Measurements from ENCODE around the gene SLC27A1. TPM values are rescaled to one million over a fixed set of nuclear protein-coding genes. Genes with fewer than 3 reads are reported as not detected.

The SLC27A1 gene
- total RNA-seq = 5.7 and 9.1 TPM in 2 replicates

DNA sequence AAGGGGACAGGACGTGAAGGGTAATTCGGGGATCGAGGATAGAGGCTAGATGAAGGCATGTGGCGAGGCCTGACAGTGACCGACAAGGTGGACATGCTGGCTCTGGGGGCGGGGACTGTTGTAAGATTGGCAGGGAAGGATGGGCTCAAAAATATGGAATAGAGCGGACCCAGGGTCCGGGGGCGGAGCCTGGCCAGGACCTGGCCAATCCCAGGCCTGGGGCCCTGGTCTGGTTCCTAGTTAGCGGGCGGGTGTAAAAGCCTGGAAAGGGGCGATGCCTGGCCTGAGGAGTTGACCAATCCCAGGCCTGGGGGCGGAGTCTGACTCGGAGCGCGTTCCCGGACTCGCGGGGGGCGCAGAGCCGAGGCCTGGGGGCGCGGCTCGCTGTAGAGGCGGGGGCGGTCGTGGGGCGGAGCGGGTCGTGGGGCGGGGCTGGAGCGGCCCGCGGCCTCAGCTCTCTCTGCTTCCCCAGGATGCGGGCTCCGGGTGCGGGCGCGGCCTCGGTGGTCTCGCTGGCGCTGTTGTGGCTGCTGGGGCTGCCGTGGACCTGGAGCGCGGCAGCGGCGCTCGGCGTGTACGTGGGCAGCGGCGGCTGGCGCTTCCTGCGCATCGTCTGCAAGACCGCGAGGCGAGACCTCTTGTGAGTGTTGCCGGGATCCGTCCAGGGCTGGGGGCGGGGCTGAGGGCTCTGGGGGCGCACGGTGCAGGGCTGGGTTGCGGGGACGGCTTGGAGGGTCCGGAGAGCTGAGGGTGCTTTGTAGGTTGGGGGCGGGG is at the start of gene SLC27A1:
Gene SLC27A1, plus strand, starts transcription at position 457 of the 774 bp plus-strand sequence. Its CDS starts 17 bp downstream, at position 474.
- TF ChIP-seq, protein P1, sequence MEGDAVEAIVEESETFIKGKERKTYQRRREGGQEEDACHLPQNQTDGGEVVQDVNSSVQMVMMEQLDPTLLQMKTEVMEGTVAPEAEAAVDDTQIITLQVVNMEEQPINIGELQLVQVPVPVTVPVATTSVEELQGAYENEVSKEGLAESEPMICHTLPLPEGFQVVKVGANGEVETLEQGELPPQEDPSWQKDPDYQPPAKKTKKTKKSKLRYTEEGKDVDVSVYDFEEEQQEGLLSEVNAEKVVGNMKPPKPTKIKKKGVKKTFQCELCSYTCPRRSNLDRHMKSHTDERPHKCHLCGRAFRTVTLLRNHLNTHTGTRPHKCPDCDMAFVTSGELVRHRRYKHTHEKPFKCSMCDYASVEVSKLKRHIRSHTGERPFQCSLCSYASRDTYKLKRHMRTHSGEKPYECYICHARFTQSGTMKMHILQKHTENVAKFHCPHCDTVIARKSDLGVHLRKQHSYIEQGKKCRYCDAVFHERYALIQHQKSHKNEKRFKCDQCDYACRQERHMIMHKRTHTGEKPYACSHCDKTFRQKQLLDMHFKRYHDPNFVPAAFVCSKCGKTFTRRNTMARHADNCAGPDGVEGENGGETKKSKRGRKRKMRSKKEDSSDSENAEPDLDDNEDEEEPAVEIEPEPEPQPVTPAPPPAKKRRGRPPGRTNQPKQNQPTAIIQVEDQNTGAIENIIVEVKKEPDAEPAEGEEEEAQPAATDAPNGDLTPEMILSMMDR (IDR thresholded peaks at IDR 0.05; ENCODE audit: insufficient read depth, low read length, poor library complexity, severe bottlenecking) = no peak
- H3K36me3 ChIP-seq (ENCODE audit: control insufficient read depth, insufficient read depth, low read length) = no peaks in the 10 kb centered on the region

DNA sequence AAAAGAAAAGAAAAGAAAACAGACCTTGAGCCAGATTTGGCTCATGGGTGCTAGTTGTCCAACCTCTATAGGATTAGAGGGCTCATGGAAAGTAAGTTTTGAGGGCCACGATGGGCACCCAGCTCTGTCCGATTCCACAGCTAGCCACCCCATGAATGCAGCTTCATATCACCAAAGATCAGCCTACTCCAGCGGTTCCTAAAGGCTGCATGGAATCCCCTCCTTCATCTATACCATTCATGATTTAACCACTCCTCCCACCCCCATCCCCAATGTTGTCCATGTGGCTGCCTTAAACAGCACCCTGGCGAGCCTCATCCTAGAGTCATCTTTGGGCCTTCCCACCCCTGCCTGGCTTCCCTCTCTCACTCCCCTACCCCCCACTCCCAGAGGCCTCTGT is 48.4 kb upstream of the SLC27A1 start:
- Histone ChIP-seq H3K36me3 (ENCODE audit: control insufficient read depth, insufficient read depth, low read length) (no peaks in the 10 kb centered on the region), H3K4me3 (ENCODE audit: low read depth, low read length) (no peak overlapping the region), H3K27me3 (ENCODE audit: control insufficient read depth, insufficient read depth, low read length) (no peaks in the 10 kb centered on the region)
- no peak for DNase-seq (ENCODE audit: low read depth)
- TF ChIP-seq, protein P1 (IDR thresholded peaks at IDR 0.05; ENCODE audit: insufficient read depth, low read length, poor library complexity, severe bottlenecking) = no peak

More for the DNA sequence above, at the start of gene SLC27A1:
- Histone ChIP-seq H3K27me3 (ENCODE audit: control insufficient read depth, insufficient read depth, low read length) (peaks cover 5% of the 10 kb centered on the region), H3K4me3 (ENCODE audit: low read depth, low read length) (peak within 1 kb of the TSS; percentile 75)
- DNase-seq (ENCODE audit: low read depth) = peak; percentile 96

DNA sequence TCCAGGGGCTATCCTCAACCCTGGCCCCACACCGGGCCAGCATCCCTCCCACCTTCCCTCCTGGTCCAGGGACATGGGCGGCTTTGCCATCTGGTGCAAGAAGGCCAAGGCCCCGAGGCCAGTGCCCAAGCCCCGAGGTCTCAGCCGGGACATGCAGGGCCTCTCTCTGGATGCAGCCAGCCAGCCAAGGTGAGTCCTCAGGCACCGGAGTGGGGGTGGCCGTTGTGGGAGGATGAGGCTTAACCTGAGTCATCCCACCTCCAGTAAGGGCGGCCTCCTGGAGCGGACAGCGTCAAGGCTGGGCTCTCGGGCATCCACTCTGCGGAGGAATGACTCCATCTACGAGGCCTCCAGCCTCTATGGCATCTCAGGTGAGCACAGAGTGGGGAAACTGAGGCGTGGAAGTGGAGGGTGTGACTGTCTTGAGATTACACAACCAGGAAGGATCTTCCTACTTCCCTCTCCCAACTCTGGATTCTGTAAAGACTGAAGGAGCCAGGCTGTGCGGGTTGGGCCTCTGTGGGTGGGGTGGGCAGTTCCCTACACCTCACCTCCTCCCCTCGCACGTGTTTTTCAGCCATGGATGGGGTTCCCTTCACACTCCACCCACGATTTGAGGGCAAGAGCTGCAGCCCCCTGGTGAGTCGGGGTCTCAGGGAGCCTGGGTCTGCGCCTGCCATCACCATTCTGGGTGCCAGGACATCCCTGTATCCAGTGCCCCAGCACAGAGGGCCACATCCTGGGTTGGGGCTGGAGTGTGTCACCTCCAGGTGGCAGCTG is 46.7 kb upstream of the SLC27A1 start:
- DNase-seq (ENCODE audit: low read depth) = no peak
- TF ChIP-seq, protein P1 (IDR thresholded peaks at IDR 0.05; ENCODE audit: insufficient read depth, low read length, poor library complexity, severe bottlenecking) = no peak
- H3K4me3 ChIP-seq (ENCODE audit: low read depth, low read length) = no peak overlapping the region

DNA sequence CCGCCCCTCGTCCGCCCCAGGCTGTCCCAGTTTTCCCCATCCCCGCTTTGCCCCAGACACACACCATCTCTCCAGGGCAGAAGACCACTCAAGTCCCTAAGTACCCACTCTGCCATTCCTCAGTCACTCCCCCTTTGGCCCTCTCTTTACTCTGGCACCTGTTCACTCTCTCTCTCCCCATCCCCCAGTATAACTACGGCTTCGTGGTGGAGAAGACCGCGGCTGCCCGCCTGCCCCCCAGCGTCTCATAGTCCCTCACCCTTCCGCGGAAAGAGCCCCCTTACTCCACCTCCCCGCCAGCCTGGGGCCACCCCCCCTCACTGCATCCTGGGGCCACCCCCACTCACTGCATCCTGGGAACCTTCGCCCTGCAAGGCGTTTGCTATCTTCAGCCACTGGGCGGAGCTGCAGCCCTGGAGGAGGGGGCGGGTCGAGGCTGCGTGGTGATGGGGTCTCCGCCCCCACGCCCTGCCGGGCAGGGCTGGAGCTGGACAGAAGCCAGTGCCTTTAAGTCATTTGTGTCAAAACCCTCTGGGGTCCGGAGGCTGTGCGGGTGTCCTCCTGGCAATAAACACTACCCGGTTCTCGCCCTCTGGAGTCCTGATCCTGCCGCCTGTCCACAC is 45.5 kb upstream of the SLC27A1 start:
- H3K27me3 ChIP-seq (ENCODE audit: control insufficient read depth, insufficient read depth, low read length) = peaks cover 2% of the 10 kb centered on the region
- TF ChIP-seq, protein P1 (IDR thresholded peaks at IDR 0.05; ENCODE audit: insufficient read depth, low read length, poor library complexity, severe bottlenecking) = peak; percentile 77
- no peaks in the 10 kb centered on the region for H3K36me3 ChIP-seq (ENCODE audit: control insufficient read depth, insufficient read depth, low read length)
- H3K4me3 ChIP-seq (ENCODE audit: low read depth, low read length) = no peak overlapping the region
- no peak for DNase-seq (ENCODE audit: low read depth)

More for the DNA sequence above, 46.7 kb upstream of the SLC27A1 start:
- Histone ChIP-seq H3K36me3 (ENCODE audit: control insufficient read depth, insufficient read depth, low read length) (no peaks in the 10 kb centered on the region), H3K27me3 (ENCODE audit: control insufficient read depth, insufficient read depth, low read length) (no peaks in the 10 kb centered on the region)

DNA sequence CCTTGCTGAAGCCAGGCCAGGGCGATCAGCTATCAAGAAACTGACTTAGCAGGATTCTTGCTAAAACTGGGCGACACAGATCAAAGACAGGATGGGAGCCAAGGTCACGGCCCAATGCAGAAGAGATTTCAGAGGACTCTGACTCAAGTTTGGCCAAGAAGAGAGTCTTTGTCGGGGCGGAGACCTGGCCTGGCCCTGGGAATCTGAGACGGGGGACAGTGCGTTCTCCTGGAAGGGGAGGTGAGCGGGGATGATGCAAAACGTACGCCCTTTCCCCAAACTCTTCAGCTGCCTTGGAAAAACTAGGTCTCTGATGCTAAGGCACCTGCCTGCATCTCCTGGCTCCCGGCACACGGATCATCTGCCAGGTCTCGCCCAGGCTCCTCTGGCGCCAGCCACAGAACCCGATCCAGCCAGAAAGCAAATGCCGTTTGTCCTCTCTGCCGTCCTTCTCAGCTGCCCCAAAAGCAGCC is 40.6 kb upstream of the SLC27A1 start:
- no peaks in the 10 kb centered on the region for H3K36me3 ChIP-seq (ENCODE audit: control insufficient read depth, insufficient read depth, low read length)
- no peak overlapping the region for H3K4me3 ChIP-seq (ENCODE audit: low read depth, low read length)
- TF ChIP-seq, protein P1 (IDR thresholded peaks at IDR 0.05; ENCODE audit: insufficient read depth, low read length, poor library complexity, severe bottlenecking) = no peak

More for the DNA sequence above, 40.6 kb upstream of the SLC27A1 start:
- H3K27me3 ChIP-seq (ENCODE audit: control insufficient read depth, insufficient read depth, low read length) = peaks cover 5% of the 10 kb centered on the region
- DNase-seq (ENCODE audit: low read depth) = no peak

All from kidney epithelial cell (primary cell).